ENCODE measurements around the gene MRPS16.
A peak's percentile ranks its signal among the peaks of the same experiment; 100 is the strongest.

The MRPS16 gene
- long read RNA-seq, transcript MRPS16-202 (3 exons, 2,634 nt) = major isoform, 69 of 73 reads
- long read RNA-seq, partial matches to known transcripts = 0 of 73 reads
- long read RNA-seq, other reads (novel, unspliced or antisense) = 3 of 73 reads

DNA sequence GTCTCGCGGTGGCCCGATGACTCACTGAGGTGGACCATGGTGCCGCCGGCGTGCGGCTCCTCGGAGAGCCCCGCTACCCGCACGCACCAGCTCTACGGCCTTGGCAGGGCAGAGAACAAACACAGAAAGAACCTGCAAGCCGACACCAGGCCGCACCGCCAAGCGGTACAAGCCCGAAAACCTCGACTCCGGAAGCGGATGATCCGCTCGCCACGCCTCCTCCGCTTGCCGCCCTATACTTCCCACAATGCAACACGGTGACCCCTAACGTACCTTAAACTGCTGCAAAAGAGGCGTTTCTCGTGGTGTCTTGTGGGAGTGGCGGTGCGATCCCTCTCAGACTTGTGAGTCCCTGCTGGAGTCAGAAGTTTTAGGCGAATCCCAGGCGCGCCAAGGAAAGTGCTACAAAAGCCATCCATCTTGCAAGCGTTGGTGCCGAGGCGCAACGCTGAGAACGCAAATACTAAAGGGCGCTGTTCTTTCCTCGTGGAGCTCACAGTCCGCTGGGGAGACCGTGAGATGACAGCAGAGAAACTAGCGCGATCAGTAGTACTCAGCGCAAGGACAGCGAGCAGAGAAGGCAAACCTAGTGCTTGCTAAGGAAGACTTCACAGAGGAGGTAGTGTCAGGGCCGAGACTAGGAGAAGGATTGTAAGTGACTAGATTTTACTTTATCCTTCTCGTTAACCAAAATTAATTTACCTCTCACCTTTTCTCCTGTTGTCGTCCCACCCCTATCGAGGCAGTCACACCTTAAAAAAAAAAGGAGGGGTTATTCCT is at the start of gene MRPS16:
TSS of gene MRPS16 (minus strand) at position 200 of the 780 bp plus-strand sequence. CDS start at position 38, 162 bp downstream.
- no peaks in the 10 kb centered on the region for H3K27me3 ChIP-seq (ENCODE audit: insufficient read depth, poor library complexity, severe bottlenecking)
- peak; percentile 96 to 97 for DNase-seq (ENCODE audit: low read depth in 1 of 2, low spot score in 1 of 2)
- peak within 1 kb of the TSS; percentile 93 for H3K27ac ChIP-seq (replicated peaks)
- peak; percentile 91 for TF ChIP-seq POLR2AphosphoS5 (IDR thresholded peaks at IDR 0.05; ENCODE audit: low read depth)
- TF ChIP-seq GABPA (IDR thresholded peaks at IDR 0.05; ENCODE audit: low read depth) = peak; percentile 48; the same call in 1 of the 2 replicates
- TF ChIP-seq SPI1 (IDR thresholded peaks at IDR 0.05; ENCODE audit: borderline replicate concordance, low read depth) = no peak
- TF ChIP-seq, protein P1, sequence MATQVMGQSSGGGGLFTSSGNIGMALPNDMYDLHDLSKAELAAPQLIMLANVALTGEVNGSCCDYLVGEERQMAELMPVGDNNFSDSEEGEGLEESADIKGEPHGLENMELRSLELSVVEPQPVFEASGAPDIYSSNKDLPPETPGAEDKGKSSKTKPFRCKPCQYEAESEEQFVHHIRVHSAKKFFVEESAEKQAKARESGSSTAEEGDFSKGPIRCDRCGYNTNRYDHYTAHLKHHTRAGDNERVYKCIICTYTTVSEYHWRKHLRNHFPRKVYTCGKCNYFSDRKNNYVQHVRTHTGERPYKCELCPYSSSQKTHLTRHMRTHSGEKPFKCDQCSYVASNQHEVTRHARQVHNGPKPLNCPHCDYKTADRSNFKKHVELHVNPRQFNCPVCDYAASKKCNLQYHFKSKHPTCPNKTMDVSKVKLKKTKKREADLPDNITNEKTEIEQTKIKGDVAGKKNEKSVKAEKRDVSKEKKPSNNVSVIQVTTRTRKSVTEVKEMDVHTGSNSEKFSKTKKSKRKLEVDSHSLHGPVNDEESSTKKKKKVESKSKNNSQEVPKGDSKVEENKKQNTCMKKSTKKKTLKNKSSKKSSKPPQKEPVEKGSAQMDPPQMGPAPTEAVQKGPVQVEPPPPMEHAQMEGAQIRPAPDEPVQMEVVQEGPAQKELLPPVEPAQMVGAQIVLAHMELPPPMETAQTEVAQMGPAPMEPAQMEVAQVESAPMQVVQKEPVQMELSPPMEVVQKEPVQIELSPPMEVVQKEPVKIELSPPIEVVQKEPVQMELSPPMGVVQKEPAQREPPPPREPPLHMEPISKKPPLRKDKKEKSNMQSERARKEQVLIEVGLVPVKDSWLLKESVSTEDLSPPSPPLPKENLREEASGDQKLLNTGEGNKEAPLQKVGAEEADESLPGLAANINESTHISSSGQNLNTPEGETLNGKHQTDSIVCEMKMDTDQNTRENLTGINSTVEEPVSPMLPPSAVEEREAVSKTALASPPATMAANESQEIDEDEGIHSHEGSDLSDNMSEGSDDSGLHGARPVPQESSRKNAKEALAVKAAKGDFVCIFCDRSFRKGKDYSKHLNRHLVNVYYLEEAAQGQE (IDR thresholded peaks at IDR 0.05; ENCODE audit: insufficient replicate concordance, low read depth) = no peak
- TF ChIP-seq, protein P2, sequence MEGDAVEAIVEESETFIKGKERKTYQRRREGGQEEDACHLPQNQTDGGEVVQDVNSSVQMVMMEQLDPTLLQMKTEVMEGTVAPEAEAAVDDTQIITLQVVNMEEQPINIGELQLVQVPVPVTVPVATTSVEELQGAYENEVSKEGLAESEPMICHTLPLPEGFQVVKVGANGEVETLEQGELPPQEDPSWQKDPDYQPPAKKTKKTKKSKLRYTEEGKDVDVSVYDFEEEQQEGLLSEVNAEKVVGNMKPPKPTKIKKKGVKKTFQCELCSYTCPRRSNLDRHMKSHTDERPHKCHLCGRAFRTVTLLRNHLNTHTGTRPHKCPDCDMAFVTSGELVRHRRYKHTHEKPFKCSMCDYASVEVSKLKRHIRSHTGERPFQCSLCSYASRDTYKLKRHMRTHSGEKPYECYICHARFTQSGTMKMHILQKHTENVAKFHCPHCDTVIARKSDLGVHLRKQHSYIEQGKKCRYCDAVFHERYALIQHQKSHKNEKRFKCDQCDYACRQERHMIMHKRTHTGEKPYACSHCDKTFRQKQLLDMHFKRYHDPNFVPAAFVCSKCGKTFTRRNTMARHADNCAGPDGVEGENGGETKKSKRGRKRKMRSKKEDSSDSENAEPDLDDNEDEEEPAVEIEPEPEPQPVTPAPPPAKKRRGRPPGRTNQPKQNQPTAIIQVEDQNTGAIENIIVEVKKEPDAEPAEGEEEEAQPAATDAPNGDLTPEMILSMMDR (IDR thresholded peaks at IDR 0.05; ENCODE audit: insufficient read depth, low read length) = no peak
- peak within 1 kb of the TSS; percentile 70 for H3K4me3 ChIP-seq (replicated peaks; ENCODE audit: insufficient read depth, low read length)

DNA sequence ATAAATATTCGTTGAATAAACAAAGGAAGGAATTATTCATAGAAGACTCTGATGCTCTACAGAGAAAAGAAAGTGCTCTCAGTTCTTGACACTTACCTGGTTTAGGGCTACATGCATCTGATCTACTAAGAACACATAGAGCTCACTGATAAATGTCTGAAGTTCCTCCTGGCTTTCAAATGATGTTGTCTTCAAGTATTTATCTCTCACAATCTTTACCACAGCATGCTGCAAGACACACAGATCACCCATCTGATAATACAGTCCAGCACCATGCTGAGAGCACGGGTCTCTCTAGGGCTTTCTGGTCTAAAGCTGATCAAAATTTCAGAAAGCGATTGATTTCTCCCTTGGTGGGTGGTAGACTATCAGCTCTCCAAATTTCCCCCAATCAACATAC is 44.5 kb upstream of the MRPS16 start:
- no peak overlapping the region for H3K27ac ChIP-seq (replicated peaks)
- no peaks in the 10 kb centered on the region for H3K27me3 ChIP-seq (ENCODE audit: insufficient read depth, poor library complexity, severe bottlenecking)
- no peak for DNase-seq (ENCODE audit: low read depth in 1 of 2, low spot score in 1 of 2)
- TF ChIP-seq, protein P1 (IDR thresholded peaks at IDR 0.05; ENCODE audit: insufficient replicate concordance, low read depth) = no peak
- no peak for TF ChIP-seq POLR2AphosphoS5 (IDR thresholded peaks at IDR 0.05; ENCODE audit: low read depth)
- TF ChIP-seq, protein P2 (IDR thresholded peaks at IDR 0.05; ENCODE audit: insufficient read depth, low read length) = no peak
- no peak for TF ChIP-seq GABPA (IDR thresholded peaks at IDR 0.05; ENCODE audit: low read depth)
- no peak for TF ChIP-seq SPI1 (IDR thresholded peaks at IDR 0.05; ENCODE audit: borderline replicate concordance, low read depth)
- H3K4me3 ChIP-seq (replicated peaks; ENCODE audit: insufficient read depth, low read length) = no peak overlapping the region

DNA sequence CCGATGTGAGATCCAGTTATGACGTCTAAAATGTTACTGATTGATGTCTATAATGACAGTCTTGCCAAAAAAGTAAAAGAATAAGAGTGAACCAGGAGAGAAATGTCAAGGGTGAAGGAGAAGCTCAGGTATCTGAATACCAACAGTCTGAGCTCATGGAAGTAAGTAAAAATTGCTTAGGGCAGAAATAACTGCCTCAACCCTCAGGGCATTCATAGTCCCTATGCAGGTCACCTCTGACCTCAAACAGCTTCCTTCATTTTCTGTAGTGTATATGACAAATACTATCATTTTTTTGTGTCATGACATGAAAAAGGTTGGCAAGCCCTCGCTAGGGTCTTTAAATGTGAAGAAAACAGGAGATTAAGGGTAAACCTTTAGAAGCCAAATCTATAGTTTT is 41.0 kb upstream of the MRPS16 start:
- Histone ChIP-seq H3K27me3 (ENCODE audit: insufficient read depth, poor library complexity, severe bottlenecking) (no peaks in the 10 kb centered on the region), H3K27ac (replicated peaks) (no peak overlapping the region), H3K4me3 (replicated peaks; ENCODE audit: insufficient read depth, low read length) (no peak overlapping the region)
- DNase-seq (ENCODE audit: low read depth in 1 of 2, low spot score in 1 of 2) = no peak
- TF ChIP-seq, protein P1 (IDR thresholded peaks at IDR 0.05; ENCODE audit: insufficient replicate concordance, low read depth) = no peak
- TF ChIP-seq, protein P2 (IDR thresholded peaks at IDR 0.05; ENCODE audit: insufficient read depth, low read length) = no peak
- TF ChIP-seq POLR2AphosphoS5 (IDR thresholded peaks at IDR 0.05; ENCODE audit: low read depth) (no peak), GABPA (IDR thresholded peaks at IDR 0.05; ENCODE audit: low read depth) (no peak), SPI1 (IDR thresholded peaks at IDR 0.05; ENCODE audit: borderline replicate concordance, low read depth) (no peak)

Measured in HL-60 (cell line).